GM19025 (cell line): ENCODE measurements around the gene CBR4.

Experiments used
- ATAC-seq: cut with Tn5 transposase; IDR thresholded peaks from one replicate; pipeline ENCODE4 v1.9.1; 2021; ENCODE audit warnings: mild to moderate bottlenecking, low read depth, moderate library complexity; ENCODE audit not compliant: unreplicated experiment

CBR4 gene

GRCh38 chr4:169010125-169011023 is at the start of gene CBR4:
TSS of gene CBR4 (minus strand) at chr4:169010255. CDS start at chr4:169010089, 166 bp downstream.
- peak; percentile 98 for ATAC-seq

DNA sequence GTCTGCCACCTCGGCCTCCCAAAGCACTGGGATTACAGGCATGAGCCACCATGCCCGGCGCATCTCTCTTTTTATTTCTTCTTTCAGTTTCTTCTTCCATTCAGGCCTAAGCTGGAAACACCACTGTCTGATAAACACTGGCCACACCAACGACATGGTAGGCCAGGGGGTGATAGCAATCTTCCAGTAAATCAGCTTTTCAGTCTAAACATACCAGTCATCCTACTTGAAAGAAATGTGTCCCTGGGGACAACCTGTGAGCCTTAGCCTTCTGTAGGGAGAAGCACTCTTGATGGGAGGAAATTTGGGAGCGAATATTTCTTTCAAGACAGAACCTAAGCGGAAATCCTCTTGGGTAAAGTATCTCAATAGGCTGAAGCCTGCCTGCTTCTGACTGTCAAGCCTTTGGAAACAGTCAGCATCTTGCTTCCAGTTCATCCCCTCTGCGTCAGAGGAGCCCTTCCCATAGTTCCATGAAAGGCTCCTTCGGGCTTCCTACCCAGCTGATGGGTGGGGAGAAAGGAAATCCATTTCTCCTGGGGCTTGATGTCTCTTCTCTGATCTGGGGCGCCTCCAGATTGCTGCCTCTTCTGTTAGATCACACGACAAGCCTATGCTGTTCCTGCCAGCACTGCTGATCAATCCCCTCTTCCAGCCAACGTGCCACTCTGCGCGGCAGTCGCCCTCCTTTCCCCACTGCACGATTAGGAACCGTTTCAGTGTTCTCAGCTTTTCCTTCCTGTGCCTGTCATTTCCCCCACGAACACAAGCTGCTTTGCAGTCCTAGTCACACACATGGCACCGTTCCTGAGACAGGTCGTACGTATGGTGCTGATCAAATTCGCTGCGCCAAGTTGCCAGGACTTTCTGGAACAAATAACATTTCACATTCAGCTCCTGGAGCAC is 49.5 kb upstream of the CBR4 start:
- ATAC-seq: no peak

GRCh38 chr4:169058312-169058711 is 48.3 kb upstream of the CBR4 start:
- ATAC-seq: no peak

- ATAC-seq: no peak
Measured at GRCh38 chr4:169054879-169055278, 44.8 kb upstream of the CBR4 start.

GRCh38 chr4:169052594-169052945 is 42.5 kb upstream of the CBR4 start:
- ATAC-seq: no peak

GRCh38 chr4:169051761-169052593 is 41.9 kb upstream of the CBR4 start:
- ATAC-seq: no peak

- ATAC-seq: no peak
Measured at GRCh38 chr4:169050881-169051760, 41.1 kb upstream of the CBR4 start.

GRCh38 chr4:169050284-169050683 is 40.2 kb upstream of the CBR4 start:
- ATAC-seq: no peak

DNA sequence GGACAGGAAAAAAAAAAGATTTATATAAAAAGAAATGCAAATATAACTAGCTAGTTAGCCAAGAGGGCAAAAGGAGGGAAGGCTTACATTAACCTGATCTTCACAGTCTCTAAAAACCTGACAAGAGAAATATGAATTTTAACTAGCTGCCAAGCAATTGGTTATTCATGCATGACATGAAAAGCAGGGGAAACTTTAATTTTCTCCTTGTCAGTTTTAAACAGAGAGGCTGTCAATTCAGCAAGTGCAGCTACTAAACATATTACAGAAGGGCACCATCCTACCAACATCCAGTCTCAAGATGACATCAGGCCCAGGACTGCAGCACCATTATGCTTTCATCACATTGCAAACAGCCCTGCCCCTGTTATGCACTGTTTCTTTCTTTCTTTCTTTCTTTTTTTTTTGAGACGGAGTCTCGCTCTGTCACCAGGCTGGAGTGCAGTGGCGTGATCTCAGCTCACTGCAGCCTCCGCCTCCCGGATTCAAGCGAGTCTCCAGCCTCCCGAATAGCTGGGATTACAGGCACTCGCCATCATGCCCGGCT is 38.9 kb upstream of the CBR4 start:
- no peak for ATAC-seq

DNA sequence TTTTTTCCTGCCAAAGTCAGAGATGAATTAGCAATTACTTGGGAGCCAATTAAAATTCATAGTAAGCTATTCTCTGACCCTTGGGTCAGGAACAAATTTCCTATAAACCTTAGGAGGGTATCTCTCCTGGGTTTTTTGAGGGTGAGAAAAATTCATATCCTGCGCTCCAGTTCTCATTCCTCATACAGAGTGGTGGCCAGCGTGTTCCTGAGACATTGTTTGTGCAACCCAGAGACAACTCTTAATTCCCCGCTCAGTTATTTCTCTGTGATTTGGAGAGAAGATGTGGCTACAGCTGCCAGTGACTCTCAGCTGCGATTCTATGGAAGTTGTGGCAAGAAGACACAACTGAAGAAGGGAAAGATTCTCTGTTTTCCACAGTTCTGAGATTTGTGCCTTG is 37.9 kb upstream of the CBR4 start:
- ATAC-seq: no peak

DNA sequence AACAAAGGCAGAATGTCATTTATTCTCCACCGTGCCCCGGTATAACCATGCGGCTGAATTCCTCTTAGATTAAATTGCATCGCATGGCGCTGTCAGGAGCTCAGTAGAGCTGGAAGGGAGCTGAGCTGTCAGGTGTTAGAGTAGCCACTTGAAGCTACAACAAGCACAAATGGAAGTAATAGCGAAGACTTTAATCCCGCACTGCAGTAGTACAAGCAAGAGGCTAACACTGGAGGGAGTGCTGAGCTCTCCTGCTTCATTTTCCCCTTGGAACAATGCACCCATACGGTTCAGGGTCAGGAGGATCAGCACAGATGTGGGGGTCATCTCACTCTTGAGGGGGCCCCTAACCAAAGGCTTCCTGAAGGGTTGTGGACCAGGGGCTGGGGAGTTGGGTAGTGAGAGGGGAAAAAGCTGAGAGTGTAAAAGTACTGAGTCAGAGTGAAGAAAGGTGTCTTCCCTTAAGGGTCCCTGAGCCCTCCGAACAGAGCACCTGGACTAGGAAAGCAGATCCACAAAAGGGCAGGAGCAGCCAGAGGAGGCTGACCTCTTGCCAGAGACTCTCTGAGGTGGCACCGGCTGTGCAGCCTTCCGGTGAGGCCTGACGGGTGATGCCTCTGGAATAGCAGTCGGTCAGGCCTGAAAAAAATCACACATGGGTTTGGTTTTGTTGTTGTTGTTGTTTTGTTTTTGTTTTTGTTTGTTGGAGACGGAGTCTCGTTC is 36.0 kb upstream of the CBR4 start:
- ATAC-seq: no peak

GRCh38 chr4:169044714-169045447 is 34.8 kb upstream of the CBR4 start:
- ATAC-seq: no peak

- no peak for ATAC-seq
Measured at GRCh38 chr4:169042608-169043007, 32.6 kb upstream of the CBR4 start.

DNA sequence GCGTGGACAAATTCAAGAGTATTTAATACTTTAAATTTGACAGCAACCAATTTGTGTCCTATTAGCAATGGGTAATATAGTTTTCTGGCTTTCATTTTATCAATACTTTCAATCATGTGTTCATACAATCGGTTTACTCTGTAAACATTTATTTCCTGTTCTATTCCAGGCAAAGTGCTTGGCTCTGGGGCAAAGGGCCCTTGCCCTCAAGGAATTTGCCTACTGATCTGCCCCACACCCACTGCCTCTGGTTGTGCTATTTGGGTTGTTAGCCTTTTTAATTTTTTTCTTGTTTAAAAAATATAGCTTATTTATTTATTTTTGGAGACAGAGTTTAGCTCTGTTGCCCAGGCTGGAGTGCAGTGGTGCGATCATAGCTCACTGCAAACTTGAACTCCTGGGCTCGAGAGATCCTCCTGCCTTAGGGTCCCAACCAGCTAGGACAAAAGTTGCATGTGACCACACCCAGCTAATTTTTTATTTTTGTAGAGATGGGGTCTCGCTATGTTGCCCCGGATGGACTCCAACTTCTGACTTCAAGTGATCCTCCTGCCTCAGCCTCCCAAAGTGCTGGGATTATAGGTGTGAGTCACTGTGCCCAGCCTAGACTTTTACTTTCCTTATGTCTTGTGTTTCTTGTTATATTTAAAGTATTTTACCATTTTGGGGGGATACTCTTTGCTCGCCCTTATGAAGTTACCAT is 30.7 kb upstream of the CBR4 start:
- ATAC-seq: no peak

DNA sequence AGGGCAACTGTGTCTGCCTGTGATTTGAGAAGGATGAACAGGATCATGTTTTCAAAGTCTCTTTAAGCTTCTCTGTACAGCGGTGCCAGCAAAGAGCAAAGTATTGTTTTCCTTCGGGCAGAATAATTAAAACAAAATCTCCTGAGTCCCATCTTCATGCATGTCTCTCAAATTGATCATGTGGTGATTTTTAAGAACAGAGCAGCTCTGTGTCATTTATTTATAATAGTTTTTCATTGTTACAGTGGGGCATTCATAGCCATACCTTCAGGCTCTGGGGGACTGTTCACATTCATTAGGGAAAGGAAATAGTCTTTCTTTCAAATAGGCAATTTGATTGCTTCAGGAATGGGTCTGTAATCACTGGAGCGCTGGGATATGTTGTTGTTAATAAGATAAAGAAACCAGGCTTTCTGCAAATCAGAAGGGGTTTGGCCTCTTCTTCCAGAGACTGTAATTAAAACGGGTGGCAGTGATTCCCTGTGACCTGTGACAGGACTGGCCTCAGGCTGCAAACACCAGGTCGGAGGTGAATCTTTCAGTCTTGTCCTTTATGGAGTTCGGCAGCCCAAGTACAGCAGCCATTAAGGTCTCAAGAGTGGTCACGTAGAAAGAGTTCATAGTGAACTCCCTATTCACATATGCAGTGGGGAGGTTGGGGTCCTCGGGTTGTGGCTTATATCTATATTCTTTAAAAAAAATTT is 29.3 kb upstream of the CBR4 start:
- no peak for ATAC-seq

DNA sequence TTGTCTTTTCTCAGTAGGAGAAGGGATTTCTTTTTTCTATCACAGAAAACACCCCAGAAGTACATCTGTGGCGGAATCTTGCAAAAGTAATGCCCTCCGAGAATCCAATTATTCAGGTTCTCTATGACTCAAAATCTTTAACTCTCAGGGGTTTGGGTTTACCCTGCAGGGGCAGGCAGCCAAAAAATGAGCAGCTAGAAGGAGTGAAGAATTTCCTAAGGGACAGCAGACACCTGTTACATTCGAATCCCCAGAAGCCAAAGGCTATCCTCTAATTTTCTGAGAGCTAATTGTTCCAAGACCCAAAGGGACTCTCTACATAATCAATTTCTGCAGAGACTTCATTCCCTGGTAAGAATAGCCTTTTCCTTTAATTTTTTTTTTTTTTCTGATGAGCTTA is 27.5 kb upstream of the CBR4 start:
- ATAC-seq: no peak
